Smooth muscle cell (in vitro differentiated cells): ENCODE data around the gene TRIP13. TPM values are rescaled to one million over a fixed set of nuclear protein-coding genes. Genes with fewer than 3 reads are reported as not detected.
"Not testable (repeated sequence)": the region's sequence is repeated elsewhere in the genome, so short reads cannot be mapped to it uniquely, and the experiment has no call there.

ENCODE experiments used
- DNase-seq: peaks from one replicate; lab custom pipeline; 2025; ENCODE audit not compliant: unreplicated experiment; lab: John Stamatoyannopoulos, UW
- H2AFZ ChIP-seq: fragments of 200-600 bp; sonication (generic); 2 replicates; pipeline ENCODE4 v1.6.0; 2016; ENCODE audit warnings: antibody characterized with exemption, low read depth, mild to moderate bottlenecking
- H3F3A ChIP-seq: fragments of 200-600 bp; sonication (generic); 2 replicates; pipeline ENCODE4 v1.6.0; 2017; ENCODE audit warnings: antibody characterized with exemption, low read depth
- H3K27ac ChIP-seq: fragments of 200-600 bp; sonication (generic); 2 replicates; pipeline ENCODE4 v1.5.1; 2016; ENCODE audit warnings: low read depth, mild to moderate bottlenecking
- H3K27me3 ChIP-seq: fragments of 200-600 bp; sonication (generic); 2 replicates; pipeline ENCODE4 v1.6.1; 2016; ENCODE audit warnings: low read depth, mild to moderate bottlenecking
- H3K36me3 ChIP-seq: fragments of 200-600 bp; sonication (generic); 2 replicates; pipeline ENCODE4 v1.5.1; 2016; ENCODE audit warnings: low read depth
- H3K4me1 ChIP-seq: fragments of 200-600 bp; sonication (generic); 2 replicates; pipeline ENCODE4 v1.5.1; 2016; ENCODE audit warnings: low read depth
- H3K4me2 ChIP-seq: fragments of 200-600 bp; sonication (generic); 2 replicates; pipeline ENCODE4 v1.6.0; 2016; ENCODE audit warnings: mild to moderate bottlenecking
- H3K4me3 ChIP-seq: fragments of 200-600 bp; sonication (generic); 2 replicates; pipeline ENCODE4 v1.5.1; 2016; ENCODE audit warnings: mild to moderate bottlenecking
- H3K79me2 ChIP-seq: fragments of 200-600 bp; sonication (generic); 2 replicates; pipeline ENCODE4 v1.6.0; 2016; ENCODE audit warnings: low read depth, mild to moderate bottlenecking
- H3K9ac ChIP-seq: fragments of 200-600 bp; sonication (generic); 2 replicates; pipeline ENCODE4 v1.6.0; 2016; ENCODE audit warnings: low read depth
- H3K9me3 ChIP-seq: fragments of 200-600 bp; sonication (generic); replicated peaks from 2 replicates; pipeline ENCODE4 v1.5.1; 2016; ENCODE audit warnings: low read depth
- H4K20me1 ChIP-seq: fragments of 200-600 bp; sonication (generic); 2 replicates; pipeline ENCODE4 v1.6.0; 2016; ENCODE audit warnings: low read depth
- CTCF ChIP-seq: fragments of 200-600 bp; sonication (generic); IDR thresholded peaks from 2 replicates; pipeline ENCODE4 v1.5.1; 2017; ENCODE audit warnings: borderline replicate concordance, mild to moderate bottlenecking, antibody characterized with exemption; ENCODE audit not compliant: insufficient read depth, poor library complexity, severe bottlenecking
- WGBS: methylation state at CpG from one replicate; pipeline ENCODE4 v1.1.7; 2016; ENCODE audit warnings: low lambda C conversion rate; 5-methylcytosine and 5-hydroxymethylcytosine counted together
- polyA plus RNA-seq: library from polyadenylated mRNA; unstranded; fragments of >200 nt; fragmentation: Nextera tagmentation; extraction: Ambion mirVana; gene quantifications from 2 replicates; pipeline ENCODE4 v1.2.1, GENCODE V29; 2016
- total RNA-seq: library from RNA; depleted of rRNA; stranded (reverse); fragments of >200 nt; gene quantifications from 2 replicates; pipeline ENCODE4 v1.2.3, GENCODE V29; 2014

TRIP13 gene
- total and polyA plus RNA-seq, 2 experiments from 2014 or later: 8.4 to 12.0 TPM

GRCh38 chr5:912280-913091 lies 19.8 kb downstream of the TRIP13 start:
- no peak for DNase-seq
- peak overlapping the region; percentile 91 for H3K27ac ChIP-seq
- no peaks in the 10 kb centered on the region for H3K27me3 ChIP-seq
- peak overlapping the region; percentile 79 for H3K9ac ChIP-seq
- no peaks in the 10 kb centered on the region for H3F3A ChIP-seq
- H2AFZ ChIP-seq: no peak overlapping the region
- H3K9me3 ChIP-seq: no peaks in the 10 kb centered on the region
- no peak for TF ChIP-seq CTCF
- H3K4me3 ChIP-seq: no peak overlapping the region
- H4K20me1 ChIP-seq: no peaks in the 10 kb centered on the region
- no peaks in the 10 kb centered on the region for H3K36me3 ChIP-seq
- H3K4me1 ChIP-seq: peaks cover 4% of the 10 kb centered on the region
- WGBS: 84% methylated on average over 29 of the region's 44 CpGs
- H3K79me2 ChIP-seq: no peaks in the 10 kb centered on the region
- H3K4me2 ChIP-seq: no peak overlapping the region

GRCh38 chr5:914174-914573 lies 21.5 kb downstream of the TRIP13 start:
- peaks cover 4% of the 10 kb centered on the region for H3K4me1 ChIP-seq
- no peaks in the 10 kb centered on the region for H4K20me1 ChIP-seq
- H3K79me2 ChIP-seq: no peaks in the 10 kb centered on the region
- WGBS: 96% methylated on average over 14 of the region's 14 CpGs
- TF ChIP-seq CTCF: no peak
- H3K9me3 ChIP-seq: no peaks in the 10 kb centered on the region
- no peak for DNase-seq
- no peak overlapping the region for H3K9ac ChIP-seq
- H3K36me3 ChIP-seq: no peaks in the 10 kb centered on the region
- no peak overlapping the region for H3K4me3 ChIP-seq
- no peak overlapping the region for H2AFZ ChIP-seq
- H3K27ac ChIP-seq: no peak overlapping the region
- no peaks in the 10 kb centered on the region for H3F3A ChIP-seq
- no peaks in the 10 kb centered on the region for H3K27me3 ChIP-seq
- H3K4me2 ChIP-seq: no peak overlapping the region

GRCh38 chr5:914612-915011 lies 21.9 kb downstream of the TRIP13 start:
- no peak overlapping the region for H3K9ac ChIP-seq
- H3K4me2 ChIP-seq: no peak overlapping the region
- H2AFZ ChIP-seq: no peak overlapping the region
- no peaks in the 10 kb centered on the region for H3F3A ChIP-seq
- DNase-seq: no peak
- no peak overlapping the region for H3K4me3 ChIP-seq
- H4K20me1 ChIP-seq: no peaks in the 10 kb centered on the region
- 96% methylated on average over 7 of the region's 7 CpGs for WGBS
- H3K36me3 ChIP-seq: no peaks in the 10 kb centered on the region
- H3K9me3 ChIP-seq: no peaks in the 10 kb centered on the region
- no peak for TF ChIP-seq CTCF
- no peaks in the 10 kb centered on the region for H3K27me3 ChIP-seq
- no peak overlapping the region for H3K27ac ChIP-seq
- peaks cover 4% of the 10 kb centered on the region for H3K4me1 ChIP-seq
- H3K79me2 ChIP-seq: no peaks in the 10 kb centered on the region

- H3K36me3 ChIP-seq, H3K4me2 ChIP-seq, H3K27ac ChIP-seq, H3K9ac ChIP-seq, H2AFZ ChIP-seq, H3K79me2 ChIP-seq, H3K27me3 ChIP-seq, H4K20me1 ChIP-seq, DNase-seq, H3F3A ChIP-seq, H3K4me1 ChIP-seq, H3K9me3 ChIP-seq, H3K4me3 ChIP-seq: not testable (repeated sequence)
- 98% methylated on average over 12 of the region's 12 CpGs for WGBS
Measured at GRCh38 chr5:915346-915745, 22.7 kb downstream of the TRIP13 start.
